GM21367 (cell line): ENCODE data around the gene WNT7B.

Source experiments
- ATAC-seq: cut with Tn5 transposase; IDR thresholded peaks from one replicate; pipeline ENCODE4 v1.9.1; 2021; ENCODE audit not compliant: unreplicated experiment

Gene WNT7B

DNA sequence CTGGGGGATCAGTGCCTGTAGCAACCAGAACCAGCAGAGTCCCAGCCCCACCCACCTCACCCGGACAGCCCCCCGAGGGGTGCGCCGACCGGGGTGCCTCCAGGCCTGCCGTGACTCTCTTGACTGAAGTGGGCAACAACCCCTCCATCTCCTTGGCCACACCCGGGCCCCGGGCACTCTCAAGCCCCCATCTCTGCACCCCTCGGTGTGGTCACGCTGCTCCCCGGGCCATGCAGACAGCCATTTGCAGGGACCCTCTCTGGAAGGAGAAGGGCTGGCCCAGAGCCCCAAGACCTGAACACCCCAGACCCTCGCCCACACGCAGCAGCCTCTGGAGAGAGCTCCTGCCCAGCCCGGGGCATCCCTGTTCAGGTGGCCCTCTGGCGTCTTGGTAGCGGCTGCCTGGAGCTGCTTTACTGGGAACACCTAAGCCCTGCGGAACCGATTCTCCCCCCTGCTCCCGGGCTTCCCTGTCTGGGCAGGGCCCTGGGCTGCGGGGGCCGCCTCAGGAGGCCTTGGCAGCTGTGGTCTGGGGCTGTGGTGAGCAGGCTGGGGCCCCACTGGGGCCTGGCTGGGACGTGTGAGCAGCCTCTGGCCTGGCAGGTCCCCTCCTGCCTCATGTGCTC is 84.9 kb downstream of the WNT7B start:
- ATAC-seq: no peak

DNA sequence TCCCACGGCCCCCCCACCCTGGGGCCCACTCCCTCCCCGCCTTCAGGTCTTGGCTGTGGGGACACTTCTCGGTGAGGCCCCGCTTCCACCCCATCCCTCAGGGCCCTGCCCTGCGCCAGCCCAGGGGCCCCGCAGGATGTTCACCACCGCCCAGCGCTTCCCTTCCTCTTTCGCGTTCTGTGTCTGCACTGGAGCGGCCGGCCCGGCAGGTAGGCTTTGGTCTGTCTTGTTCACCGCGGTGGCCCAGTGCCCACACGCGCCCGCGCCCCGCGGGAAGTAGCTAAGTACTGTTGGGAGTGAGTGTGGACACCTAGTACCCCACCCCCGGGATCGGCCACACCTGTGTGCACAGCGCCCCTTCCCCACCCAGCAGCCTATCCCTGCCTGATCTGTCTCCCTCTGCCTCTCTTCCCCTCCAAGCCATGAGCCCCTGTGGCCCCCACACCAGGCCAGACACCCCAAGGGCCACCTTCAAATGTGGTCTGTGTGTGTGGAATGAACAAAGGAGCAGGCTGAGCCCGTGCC is 85.4 kb downstream of the WNT7B start:
- ATAC-seq: no peak

DNA sequence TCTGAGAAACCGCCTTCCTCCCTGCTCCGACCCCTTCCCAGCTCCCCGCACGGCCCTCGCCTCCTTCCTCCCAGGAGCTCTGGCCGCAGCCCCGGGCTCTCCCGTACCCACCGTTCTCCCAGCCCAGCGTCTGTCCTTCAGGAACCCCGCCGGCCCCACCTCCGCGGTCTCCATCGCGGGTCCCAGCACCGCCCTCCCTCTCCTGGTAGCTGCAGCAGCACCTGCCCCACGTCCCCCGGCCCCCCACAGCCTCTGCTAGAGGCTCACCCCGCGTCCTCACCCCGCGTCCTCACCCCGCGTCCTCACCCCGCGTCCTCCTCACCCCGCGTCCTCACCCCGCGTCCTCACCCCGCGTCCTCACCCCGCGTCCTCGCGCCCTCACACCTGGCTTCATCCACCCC is 85.9 kb downstream of the WNT7B start:
- ATAC-seq: no peak

DNA sequence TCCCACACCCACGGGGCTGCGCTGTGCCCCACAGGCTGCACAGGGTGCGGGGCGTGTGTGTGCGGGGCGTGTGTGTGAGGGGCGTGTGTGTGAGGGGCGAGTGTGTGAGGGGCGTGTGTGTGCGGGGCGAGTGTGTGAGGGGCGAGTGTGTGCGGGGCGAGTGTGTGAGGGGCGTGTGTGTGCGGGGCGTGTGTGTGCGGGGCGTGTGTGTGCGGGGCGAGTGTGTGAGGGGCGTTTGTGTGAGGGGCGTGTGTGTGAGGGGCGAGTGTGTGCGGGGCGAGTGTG is 86.7 kb downstream of the WNT7B start:
- ATAC-seq: no peak

DNA sequence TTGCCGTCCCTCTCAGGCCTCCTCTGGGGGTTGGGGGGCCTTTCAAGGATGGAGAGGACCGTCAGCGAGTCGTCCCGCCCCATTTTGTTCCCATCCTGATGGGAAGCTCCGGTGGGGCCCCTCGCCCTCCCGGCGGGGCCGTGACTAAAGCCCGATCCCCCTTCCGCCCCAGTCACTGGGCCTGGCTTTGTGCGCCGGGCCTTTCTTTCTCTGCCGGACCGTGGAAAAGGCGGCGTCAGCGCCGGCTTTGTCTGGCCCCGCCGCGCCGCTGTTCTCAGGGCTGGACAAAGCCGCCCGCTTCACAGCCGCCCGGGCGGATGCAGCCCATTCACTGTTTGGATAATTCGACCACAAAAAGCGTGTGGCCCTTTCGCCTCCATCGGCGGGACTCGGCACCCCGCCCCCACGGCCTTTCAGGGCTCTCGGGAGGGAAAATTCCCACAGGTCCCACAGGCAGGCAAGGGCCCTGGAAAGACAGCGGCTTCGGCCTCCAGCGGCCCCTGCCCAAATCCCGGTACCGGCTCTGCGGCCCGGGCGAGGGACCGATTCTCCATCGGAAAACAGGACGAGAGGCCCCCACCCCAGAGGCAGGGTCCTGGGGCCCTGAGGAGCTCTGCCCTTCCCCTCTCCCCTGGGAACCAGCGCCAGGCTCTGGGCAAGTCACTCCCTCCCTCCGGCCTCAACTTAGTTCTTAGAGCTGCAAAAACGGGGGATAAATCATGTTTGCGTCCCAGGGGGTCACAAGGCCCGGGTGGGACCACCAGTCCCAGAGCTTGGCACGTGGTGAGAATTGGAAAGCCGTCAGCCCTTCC is 87.2 kb downstream of the WNT7B start:
- no peak for ATAC-seq

DNA sequence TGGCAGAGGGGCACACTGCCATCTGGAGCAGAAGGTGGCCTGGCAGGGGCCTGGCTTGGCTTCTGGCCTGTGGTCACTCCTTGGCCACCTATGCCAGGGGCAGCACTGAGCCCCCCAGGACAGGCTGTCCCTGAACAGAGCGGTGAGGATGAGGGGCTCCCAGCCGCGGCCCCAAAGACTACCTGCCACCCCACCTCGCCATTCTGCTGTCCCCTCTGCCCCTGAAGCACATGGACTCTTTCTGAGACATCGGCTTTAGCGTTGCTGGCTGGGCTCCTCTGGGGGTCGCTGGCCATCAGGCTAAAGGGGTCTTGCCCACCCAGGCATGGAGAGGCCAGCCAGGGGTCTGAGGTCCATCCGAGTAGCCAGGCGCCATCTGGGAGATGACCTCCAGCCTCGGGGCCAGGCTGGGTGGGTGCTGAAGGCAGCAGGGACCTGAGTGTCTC is 87.8 kb downstream of the WNT7B start:
- no peak for ATAC-seq

DNA sequence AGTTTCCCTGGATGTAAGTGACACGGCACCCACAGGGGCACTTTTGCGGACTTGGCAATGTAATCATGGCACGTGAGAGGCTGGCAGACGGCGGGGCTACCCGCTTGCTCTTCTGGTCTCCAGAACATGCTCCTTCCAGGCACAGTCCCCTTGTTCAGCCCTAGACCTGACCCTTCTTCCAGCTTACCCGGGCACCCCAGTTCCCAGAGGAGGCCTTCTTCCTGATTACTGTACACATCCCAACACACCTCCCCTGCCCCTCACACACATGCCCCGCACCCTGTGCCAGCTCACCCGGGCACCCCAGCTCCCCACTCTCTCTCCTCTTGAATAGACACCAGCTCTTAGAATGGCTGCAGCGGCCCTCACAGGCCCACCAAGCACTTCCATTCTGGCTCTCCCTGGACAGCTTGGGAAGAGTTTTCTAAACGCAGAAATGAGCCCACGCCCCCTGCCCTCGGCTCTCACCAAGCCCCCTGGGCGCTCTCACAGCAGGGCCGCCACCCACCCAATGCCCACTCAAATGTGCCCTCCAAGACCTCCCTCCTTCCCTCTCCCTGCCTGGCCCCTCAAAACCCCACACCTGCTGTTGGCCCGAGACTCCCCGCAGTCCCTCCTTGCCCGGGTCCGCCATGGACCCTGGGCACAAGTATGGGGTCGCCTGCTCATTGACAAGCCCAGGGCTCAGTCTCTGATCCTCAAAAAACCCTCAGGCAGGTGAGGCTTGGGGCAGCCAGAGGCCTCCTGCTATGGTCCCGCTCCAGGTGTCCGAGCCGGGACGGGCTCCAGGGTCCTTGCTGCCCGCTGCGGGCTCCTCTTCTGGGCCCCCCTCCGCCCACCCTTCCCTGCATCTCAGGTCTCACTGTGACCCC is 88.5 kb downstream of the WNT7B start:
- ATAC-seq: no peak

DNA sequence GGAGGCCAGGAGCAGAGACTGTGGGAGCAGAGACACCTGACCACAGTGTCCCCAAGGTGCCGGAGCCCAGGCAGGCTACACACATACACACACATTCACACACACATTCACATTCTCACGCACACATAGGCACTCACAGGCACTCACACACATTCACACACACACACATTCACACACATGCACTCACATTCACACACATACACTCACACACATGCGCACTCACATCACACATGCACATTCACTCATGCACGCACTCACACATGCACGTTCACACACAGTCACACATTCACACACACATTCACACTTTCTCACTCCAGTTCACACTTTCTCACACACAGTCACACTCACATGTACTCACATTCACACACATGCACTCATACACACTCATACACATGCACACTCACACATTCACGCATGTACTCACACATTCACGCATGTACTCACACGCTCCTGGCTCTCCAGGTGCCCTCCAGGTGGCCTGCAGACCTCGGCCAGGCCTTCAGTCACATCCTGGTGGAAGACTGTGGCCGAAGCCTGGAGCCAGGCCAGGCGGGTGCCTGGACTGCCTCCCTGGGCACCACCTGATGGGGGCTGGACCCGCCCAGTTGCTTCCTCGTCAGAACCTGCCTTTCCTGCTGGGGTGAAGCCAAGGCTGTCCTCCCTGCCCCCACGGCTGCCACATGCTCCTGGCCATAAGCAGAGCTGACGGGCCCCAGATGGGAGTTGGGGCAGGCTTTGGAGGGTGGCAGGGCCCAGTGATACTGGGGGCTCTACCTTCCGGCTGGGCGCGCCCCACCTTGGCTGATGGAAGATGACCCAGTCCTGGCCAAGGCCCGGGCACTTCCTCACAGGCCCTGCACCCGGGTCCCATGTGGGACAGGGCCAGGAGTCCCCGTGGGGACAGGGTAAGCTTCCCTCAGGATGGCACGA is 89.5 kb downstream of the WNT7B start:
- ATAC-seq: no peak

DNA sequence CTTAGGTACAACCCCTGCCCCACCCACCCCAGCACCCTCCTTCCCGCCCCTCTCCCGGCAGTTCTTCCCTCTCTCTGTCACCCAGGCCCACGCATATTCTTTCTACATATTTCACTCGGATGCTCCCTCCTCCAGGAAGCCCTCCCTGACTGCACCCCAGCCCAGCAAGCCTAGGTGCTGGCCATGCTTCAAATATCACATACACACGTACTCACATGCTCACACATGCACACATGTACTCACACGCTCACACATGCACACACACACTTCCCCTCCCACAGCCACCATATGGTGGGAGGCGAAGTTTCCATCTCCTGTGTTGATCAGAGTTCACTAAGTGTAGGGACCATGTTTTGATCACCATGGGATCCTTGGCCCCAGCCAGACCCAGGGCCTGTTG is 90.4 kb downstream of the WNT7B start:
- ATAC-seq: no peak

DNA sequence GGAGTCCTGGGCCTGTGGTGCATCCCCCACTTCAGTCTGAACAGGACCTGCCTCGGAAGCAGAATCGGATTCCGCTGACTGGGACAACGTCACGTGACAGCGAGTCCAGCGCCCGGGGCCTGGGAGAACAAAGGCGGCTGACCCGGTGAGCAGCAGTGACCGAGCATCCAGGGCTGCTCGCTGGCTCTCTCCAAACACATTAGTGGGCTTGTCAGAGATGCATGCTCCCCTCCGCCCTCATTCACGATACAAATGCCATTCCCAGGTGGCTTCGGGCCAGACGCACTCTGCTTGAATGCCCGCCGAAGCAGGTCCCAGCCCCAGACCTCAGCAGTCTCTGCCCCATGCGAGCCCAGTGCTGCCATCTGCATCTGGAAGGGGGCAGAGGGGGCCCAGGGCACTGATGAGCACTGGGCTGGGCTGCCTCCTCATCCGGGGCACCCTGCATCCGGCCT is 91.0 kb downstream of the WNT7B start:
- no peak for ATAC-seq

DNA sequence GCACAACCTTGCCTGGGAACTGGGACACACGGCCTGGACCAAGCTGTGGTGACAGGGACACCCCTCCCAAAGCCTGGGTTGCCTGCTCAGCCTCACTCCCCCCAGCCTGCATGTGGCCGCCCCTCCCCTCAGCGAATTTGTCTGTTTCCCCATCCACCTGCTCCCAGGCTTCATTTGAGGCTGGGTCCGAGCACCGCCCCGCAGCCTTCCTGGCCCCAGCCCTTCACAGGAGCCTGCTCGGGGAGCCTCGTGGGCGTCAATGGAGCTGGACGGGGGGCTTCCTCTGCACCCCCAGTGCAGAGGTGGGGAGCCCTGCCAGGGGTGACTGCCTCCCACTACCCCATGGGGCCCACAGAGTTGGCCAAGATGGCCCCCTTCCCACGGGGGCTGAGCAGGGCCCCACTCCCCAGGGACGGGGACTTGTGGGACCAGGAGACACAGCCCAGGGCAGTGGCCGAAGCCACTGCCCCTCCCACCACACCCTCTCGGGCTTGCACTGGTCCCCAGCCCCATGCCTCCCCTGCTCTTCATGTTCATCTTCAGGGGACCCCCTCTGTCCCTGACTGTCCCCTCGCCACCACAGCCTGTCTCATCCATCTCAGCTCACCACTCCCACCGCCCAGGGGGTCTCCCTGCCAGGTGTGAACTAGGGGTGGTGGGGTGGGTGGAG is 91.7 kb downstream of the WNT7B start:
- no peak for ATAC-seq

DNA sequence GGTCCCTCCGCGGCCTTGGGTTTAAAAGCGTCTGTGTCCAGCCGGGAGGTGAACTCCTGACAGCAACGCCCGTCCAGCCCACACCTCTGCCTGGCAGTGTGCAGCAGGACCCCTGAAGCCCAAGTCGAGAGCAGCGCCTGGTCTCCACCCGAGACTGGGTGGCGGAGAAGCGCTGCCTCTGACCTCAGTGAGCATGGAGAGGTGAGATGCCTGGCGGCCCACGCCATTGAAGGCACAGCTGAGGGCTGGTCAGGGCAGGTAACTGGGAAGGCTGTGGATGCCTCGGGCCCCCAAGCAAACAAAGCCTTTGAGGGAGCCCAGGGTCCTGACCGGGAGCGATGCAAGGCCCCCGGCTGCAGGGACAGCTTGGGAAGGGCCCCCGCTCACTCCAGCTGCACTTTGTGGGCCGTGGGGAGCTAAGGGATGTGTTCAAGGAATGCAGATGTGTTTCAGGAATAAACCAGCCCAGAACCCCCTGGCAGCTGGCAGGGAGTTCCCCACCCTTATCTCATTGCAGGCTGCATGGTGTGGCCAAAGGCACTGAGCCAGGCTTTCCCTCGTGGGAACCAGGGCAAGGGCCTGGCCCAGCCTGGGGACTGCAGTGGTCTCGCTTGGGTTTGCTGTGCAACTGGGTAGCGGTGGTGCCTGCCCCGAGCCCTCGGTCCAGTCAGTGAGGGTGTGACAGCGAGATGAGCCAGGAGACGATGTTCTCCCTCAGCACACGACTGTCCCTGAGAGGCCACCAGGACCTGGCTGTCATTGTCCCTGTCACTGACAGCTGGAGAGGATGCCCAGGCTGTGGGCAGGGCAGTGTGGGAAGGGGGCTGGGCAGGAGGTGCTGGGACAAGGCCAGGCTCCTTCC is 92.5 kb downstream of the WNT7B start:
- no peak for ATAC-seq

DNA sequence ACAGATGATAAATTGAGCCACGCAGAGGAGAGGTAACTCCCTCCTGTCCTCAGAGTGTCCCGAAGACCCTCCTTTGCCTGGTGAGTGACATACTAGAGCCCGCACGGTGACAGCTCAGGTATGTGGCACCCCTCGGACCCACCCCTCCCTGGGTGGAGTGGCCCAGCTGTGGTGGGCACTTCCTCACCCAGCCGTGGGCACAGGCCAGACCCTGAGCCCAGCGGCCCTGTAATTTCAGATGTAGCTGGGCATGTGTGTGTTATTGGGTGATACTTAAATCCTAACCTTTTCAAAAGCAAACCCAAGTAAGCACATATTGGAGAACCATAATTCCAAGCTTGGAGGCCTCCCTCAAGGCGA is 93.2 kb downstream of the WNT7B start:
- no peak for ATAC-seq

DNA sequence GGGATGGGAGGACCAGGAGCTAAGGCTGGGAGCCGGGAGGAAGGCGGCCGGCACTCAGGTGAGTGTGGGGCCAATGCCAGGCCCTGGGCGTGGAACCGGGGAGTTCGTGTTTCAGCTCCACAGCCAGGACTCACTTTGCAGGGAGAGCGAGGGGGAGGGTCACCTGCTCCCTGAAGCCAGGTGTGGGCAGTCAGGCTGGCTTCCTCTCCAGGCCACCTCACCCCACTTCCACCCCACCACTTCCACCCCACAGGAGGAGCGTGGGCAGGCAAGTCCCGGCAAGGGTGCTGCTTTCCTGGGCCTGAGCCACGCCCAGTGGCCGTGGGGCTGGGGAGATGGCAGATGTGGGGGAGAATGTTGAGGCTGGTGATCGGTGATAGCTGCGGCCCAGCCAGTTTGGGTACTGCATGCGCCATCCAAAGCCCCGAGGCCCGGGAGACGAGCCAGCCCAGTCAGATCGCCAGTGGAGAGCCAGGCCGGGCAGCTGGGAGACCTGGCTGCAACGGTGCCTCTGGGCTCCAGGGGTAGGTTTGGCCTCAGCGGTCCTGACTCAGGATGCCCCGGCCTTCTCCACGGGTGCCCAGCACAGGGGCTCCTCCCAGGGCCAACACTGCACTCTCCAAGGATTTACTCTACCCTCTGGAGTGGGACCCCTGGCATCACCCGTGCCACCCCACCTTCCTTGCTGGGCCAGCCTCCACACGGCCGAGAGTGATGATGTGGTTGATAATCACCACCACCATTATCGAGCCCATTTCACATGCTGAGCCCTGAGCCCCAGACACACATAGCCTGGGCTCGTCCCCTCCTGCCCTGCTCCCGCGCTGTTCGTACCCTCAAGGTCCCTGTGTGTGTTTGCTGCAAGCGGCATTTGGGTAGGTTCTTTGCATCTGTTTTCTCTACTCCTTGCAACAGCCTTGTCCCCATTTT is 93.8 kb downstream of the WNT7B start:
- no peak for ATAC-seq

DNA sequence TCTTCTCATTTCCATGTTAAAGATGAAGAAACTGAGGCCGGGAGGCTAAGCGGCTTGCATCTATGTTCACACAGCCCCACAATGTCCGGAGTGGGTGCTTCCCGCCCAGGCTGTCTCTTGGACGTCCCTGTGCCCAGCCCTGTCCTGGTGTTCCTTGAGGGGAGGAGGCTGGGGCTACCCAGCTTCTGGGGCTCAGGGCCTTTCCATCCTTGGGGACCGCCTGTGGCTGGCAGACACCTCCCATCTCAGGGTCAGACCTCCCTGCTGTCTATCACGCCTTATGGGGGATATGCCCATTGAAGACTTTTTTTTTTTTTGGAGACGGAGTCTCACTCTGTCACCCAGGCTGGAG is 95.5 kb downstream of the WNT7B start:
- ATAC-seq: no peak

DNA sequence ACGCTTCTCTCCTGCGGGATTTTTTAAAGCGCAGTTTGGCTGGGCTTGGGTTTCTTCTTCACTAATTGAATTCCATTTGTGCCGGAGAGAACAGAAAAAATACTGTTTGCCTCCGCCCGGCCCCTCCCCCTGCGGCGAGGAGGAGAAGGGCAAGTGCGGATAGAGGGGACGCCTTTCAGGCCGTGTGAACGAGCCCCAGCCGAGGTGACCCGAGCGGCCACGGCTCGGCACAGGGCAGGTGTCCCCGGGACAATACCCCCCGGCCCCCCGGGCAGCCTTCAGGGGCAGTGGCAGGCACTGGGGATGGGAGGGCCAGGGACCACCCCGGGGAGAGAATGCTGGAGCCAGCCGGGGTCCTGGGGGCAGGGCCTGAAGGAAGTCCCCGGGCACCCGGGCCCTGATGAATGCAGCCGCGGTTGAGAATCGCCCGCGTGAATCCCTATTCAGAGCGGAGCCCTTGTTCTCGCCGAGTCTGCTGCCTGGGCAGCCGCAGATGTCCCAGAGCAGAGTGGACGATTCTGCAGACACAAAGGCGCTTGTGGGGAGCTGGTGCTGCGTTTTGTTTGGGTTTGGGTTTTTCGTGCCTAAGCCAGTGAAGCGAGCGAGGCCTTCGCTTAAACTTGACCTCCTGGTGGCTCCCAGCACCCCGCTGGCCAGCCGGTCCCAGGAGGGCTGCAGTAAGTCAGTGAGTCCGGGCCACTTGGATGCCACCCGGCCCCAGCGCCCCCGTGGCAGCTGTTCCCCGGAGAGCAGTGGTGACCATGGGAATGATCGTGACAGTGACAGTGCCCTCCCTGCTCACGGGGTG is 96.0 kb downstream of the WNT7B start:
- ATAC-seq: no peak

DNA sequence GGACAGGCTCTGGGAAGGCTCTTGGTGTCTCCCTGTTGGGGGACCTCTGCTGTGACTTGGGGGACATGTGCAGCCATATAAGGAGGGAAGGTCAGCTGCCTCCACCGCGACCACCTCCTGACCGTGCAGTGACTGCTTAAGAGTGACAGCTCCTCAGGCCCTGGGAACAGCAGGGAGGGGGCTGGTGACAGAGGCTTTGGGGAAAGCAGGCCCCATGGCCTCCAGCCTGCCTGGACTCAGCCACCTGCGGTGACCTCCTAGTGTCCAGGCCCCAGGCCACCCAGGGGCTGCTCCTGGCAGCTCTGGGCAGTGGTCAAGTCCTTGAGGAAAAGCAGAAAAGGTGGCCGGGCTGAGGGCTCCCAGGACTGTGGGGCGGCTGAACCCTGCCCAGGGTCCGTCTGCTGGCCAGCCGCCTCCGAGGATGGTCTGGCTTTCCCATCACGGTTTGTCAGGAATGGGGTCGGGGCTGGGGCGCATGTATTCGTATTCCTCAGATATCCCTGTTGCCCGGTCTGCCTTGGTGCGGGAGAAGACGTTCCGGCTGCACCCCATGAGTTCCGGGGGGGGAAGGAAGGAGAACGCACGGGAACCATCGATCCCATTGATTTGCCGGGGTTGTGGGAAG is 96.8 kb downstream of the WNT7B start:
- no peak for ATAC-seq
